Prostate gland (tissue), 2 donors: ENCODE measurements around the gene PAQR6.

Experiments used
- POLR2A ChIP-seq: fragments of 450-650 bp; IDR thresholded peaks from one replicate; pipeline ENCODE4 v1.6.1; 2016; ENCODE audit warnings: antibody characterized with exemption, mild to moderate bottlenecking
- POLR2AphosphoS5 ChIP-seq: sonication (generic); formaldehyde crosslinking; IDR thresholded peaks from one replicate; pipeline ENCODE4 v1.6.1; 2017; ENCODE audit warnings: antibody characterized with exemption
- TF ChIP-seq, protein P1 (sequence below), 4 experiments: fragments of 200-600 bp in 2 of 4; fragments of 450-650 bp in 2 of 4; sonication (generic) in 2 of 4; IDR thresholded peaks; 1 replicate in 3 of 4; 2 replicates in 1 of 4; pipeline ENCODE4 v1.5.1; 2016 to 2019; ENCODE audit warnings: antibody characterized with exemption in 4 of 4, mild to moderate bottlenecking in 2 of 4, moderate library complexity in 2 of 4

DNA sequence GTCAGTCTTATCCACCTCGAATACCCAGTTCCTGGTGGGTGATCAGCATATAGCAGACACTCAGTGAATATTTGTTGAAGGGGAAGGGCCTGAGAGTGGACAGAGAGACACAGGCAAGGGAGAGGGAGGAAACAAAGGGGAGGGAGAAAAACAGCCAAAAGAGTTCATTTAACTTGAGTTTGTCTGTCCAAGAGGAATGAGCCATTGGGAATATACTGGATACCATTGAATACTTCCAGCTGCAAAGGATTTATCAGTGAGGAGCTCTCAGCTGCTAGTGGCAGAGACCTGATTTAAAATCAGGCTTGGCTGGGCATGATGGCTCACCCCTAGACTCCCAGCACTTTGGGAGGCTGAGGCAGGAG is 17.4 kb downstream of the PAQR6 start:
- TF ChIP-seq, protein P1, sequence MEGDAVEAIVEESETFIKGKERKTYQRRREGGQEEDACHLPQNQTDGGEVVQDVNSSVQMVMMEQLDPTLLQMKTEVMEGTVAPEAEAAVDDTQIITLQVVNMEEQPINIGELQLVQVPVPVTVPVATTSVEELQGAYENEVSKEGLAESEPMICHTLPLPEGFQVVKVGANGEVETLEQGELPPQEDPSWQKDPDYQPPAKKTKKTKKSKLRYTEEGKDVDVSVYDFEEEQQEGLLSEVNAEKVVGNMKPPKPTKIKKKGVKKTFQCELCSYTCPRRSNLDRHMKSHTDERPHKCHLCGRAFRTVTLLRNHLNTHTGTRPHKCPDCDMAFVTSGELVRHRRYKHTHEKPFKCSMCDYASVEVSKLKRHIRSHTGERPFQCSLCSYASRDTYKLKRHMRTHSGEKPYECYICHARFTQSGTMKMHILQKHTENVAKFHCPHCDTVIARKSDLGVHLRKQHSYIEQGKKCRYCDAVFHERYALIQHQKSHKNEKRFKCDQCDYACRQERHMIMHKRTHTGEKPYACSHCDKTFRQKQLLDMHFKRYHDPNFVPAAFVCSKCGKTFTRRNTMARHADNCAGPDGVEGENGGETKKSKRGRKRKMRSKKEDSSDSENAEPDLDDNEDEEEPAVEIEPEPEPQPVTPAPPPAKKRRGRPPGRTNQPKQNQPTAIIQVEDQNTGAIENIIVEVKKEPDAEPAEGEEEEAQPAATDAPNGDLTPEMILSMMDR (IDR thresholded peaks at IDR 0.05) = no peak
- TF ChIP-seq POLR2AphosphoS5 (no peak), POLR2A (no peak)
